IMR-90 (cell line): ENCODE data around the gene SLC6A3. TPM values are rescaled to one million over a fixed set of nuclear protein-coding genes. Genes with fewer than 3 reads are reported as not detected.

Experiments
- ATAC-seq: fragments of 200-7000 bp; cut with Tn5 transposase; 2 replicates; pipeline ENCODE4 v1.9.1; 2020; ENCODE audit warnings: low read depth, mild to moderate bottlenecking, moderate library complexity
- BruUV-seq: library from RNA; stranded (reverse); fragments of 400-500 nt; replicated peaks from 2 replicates; lab custom pipeline; 2021; lab: Mats Ljungman, UMichigan
- CTCF ChIA-PET: fragments of 300-600 bp; formaldehyde crosslinking; extraction: SDS; loops from one replicate; lab custom pipeline; 2021; ENCODE audit warnings: antibody characterized with exemption; lab: Yijun Ruan, JAX
- POLR2A ChIA-PET: fragments of 300-600 bp; sonication (Branson Sonifier 250); formaldehyde crosslinking; loops from one replicate; lab custom pipeline; 2022; ENCODE audit warnings: antibody characterized with exemption; ENCODE audit not compliant: unreplicated experiment; lab: Charles Lee
- DNase-seq: peaks from one replicate; pipeline ENCODE4 v3.0.0; 2013
- H2AFZ ChIP-seq: replicated peaks from 2 replicates; pipeline ENCODE3; 2013; ENCODE audit warnings: low read length, mild to moderate bottlenecking; ENCODE audit not compliant: poor library complexity
- H2AK5ac ChIP-seq: 2 replicates; pipeline ENCODE4 v1.6.1; 2013; ENCODE audit warnings: low read depth, low read length, inconsistent platforms
- H2AK9ac ChIP-seq: replicated peaks from 2 replicates; pipeline ENCODE3; 2013; ENCODE audit warnings: mild to moderate bottlenecking, low read depth, low read length, moderate library complexity; ENCODE audit not compliant: poor library complexity
- H2BK120ac ChIP-seq: 2 replicates; pipeline ENCODE4 v1.6.1; 2013; ENCODE audit warnings: low read depth, low read length, inconsistent platforms
- H2BK15ac ChIP-seq: 3 replicates; pipeline ENCODE4 v1.6.1; 2013; ENCODE audit warnings: low read depth, low read length, inconsistent platforms
- H2BK20ac ChIP-seq: 2 replicates; pipeline ENCODE4 v1.6.1; 2013; ENCODE audit warnings: low read depth, mild to moderate bottlenecking, inconsistent platforms, low read length, moderate library complexity
- H2BK5ac ChIP-seq: 2 replicates; pipeline ENCODE4 v1.6.1; 2013; ENCODE audit warnings: mild to moderate bottlenecking, low read depth, low read length, inconsistent platforms; ENCODE audit not compliant: poor library complexity, severe bottlenecking
- H3K14ac ChIP-seq: replicated peaks from 2 replicates; pipeline ENCODE4 v1.6.1; 2013; ENCODE audit warnings: low read depth, low read length, inconsistent platforms
- H3K18ac ChIP-seq: 2 replicates; pipeline ENCODE4 v1.6.1; 2013; ENCODE audit warnings: low read depth, low read length, control low read depth
- H3K23ac ChIP-seq: 2 replicates; pipeline ENCODE4 v1.6.1; 2013; ENCODE audit warnings: low read depth, low read length, inconsistent platforms
- H3K27ac ChIP-seq: 2 replicates; pipeline ENCODE4 v1.5.1; 2013; ENCODE audit warnings: mild to moderate bottlenecking, control low read depth, low read length; ENCODE audit not compliant: insufficient read depth
- H3K27me3 ChIP-seq: 2 replicates; pipeline ENCODE4 v1.6.1; 2013; ENCODE audit warnings: low read length; ENCODE audit not compliant: control insufficient read depth, insufficient read depth
- H3K36me3 ChIP-seq: 2 replicates; pipeline ENCODE4 v1.6.1; 2013; ENCODE audit warnings: low read length, mixed read lengths; ENCODE audit not compliant: control insufficient read depth, insufficient read depth
- H3K4ac ChIP-seq: 2 replicates; pipeline ENCODE4 v1.6.1; 2013; ENCODE audit warnings: low read depth, low read length, inconsistent platforms
- H3K4me1 ChIP-seq: 2 replicates; pipeline ENCODE4 v1.6.1; 2013; ENCODE audit warnings: low read length, mixed read lengths; ENCODE audit not compliant: control insufficient read depth, insufficient read depth
- H3K4me2 ChIP-seq: 2 replicates; pipeline ENCODE4 v1.6.1; 2013; ENCODE audit warnings: low read depth, mild to moderate bottlenecking, control low read depth, low read length, moderate library complexity
- H3K4me3 ChIP-seq: 2 replicates; pipeline ENCODE4 v1.5.1; 2013; ENCODE audit warnings: low read depth, mild to moderate bottlenecking, control low read depth, low read length, moderate library complexity; ENCODE audit not compliant: insufficient read depth
- H3K56ac ChIP-seq: 2 replicates; pipeline ENCODE4 v1.6.1; 2013; ENCODE audit warnings: low read length, inconsistent platforms; ENCODE audit not compliant: insufficient read depth; ENCODE audit errors: extremely low read depth
- H3K79me1 ChIP-seq, 2 experiments: 2 replicates each; pipeline ENCODE4 v1.6.1; 2013; ENCODE audit warnings: low read length in 2 of 2, inconsistent platforms in 1 of 2, low read depth in 1 of 2
- H3K9ac ChIP-seq: 2 replicates; pipeline ENCODE4 v1.6.1; 2013; ENCODE audit warnings: low read depth, low read length, control low read depth
- H3K9me1 ChIP-seq: 2 replicates; pipeline ENCODE4 v1.6.1; 2013; ENCODE audit warnings: low read length, inconsistent platforms; ENCODE audit not compliant: insufficient read depth
- H3K9me3 ChIP-seq: 2 replicates; pipeline ENCODE4 v1.6.1; 2013; ENCODE audit warnings: low read length; ENCODE audit not compliant: control insufficient read depth, insufficient read depth
- H4K20me1 ChIP-seq: 2 replicates; pipeline ENCODE4 v1.6.1; 2013; ENCODE audit warnings: low read length, inconsistent platforms; ENCODE audit not compliant: insufficient read depth
- H4K5ac ChIP-seq: 2 replicates; pipeline ENCODE4 v1.6.1; 2013; ENCODE audit warnings: mild to moderate bottlenecking, low read depth, low read length, control low read depth
- H4K8ac ChIP-seq, 2 experiments: 2 replicates each; pipeline ENCODE4 v1.6.1; 2013; ENCODE audit warnings: low read depth in 2 of 2, low read length in 2 of 2, control low read depth in 1 of 2, inconsistent platforms in 1 of 2
- H4K91ac ChIP-seq: 2 replicates; pipeline ENCODE4 v1.6.1; 2013; ENCODE audit warnings: low read depth, low read length, inconsistent platforms; ENCODE audit not compliant: insufficient read depth
- CEBPB ChIP-seq: IDR thresholded peaks from 2 replicates; pipeline ENCODE4 v1.6.1; 2012; ENCODE audit warnings: low read depth, low read length, improper control_type of control experiment
- ELK1 ChIP-seq: fragments of 150-350 bp; IDR thresholded peaks from 2 replicates; pipeline ENCODE4 v1.6.1; 2016; ENCODE audit warnings: low read depth, mild to moderate bottlenecking, low read length, moderate library complexity, borderline replicate concordance
- FOS ChIP-seq: fragments of 150-350 bp; IDR thresholded peaks from 2 replicates; pipeline ENCODE4 v1.6.1; 2016; ENCODE audit warnings: low read depth, low read length
- RAD21 ChIP-seq: IDR thresholded peaks from 2 replicates; pipeline ENCODE4 v1.6.1; 2012; ENCODE audit warnings: low read length, improper control_type of control experiment
- RCOR1 ChIP-seq: IDR thresholded peaks from 2 replicates; pipeline ENCODE4 v1.6.1; 2012; ENCODE audit warnings: mild to moderate bottlenecking, low read length, improper control_type of control experiment; ENCODE audit not compliant: insufficient replicate concordance
- SMC3 ChIP-seq: fragments of 150-350 bp; IDR thresholded peaks from 2 replicates; pipeline ENCODE4 v1.6.1; 2016; ENCODE audit warnings: low read depth, mild to moderate bottlenecking, antibody characterized with exemption, low read length, moderate library complexity
- WGBS, 2 experiments: methylation state at CpG; one replicate each; pipeline versions ENCODE4 v1.1.5 to v1.1.7; 2013; ENCODE audit warnings: missing lambda C conversion rate in 2 of 2; ENCODE audit not compliant: insufficient read length in 1 of 2; ENCODE audit errors: extremely low coverage in 2 of 2; 5-methylcytosine and 5-hydroxymethylcytosine counted together
- dilution Hi-C: fragments of 300-500 bp; cut with HindIII; formaldehyde crosslinking; loops from one replicate; pipeline ENCODE4 v1.14.3; 2018; ENCODE audit warnings: low sequenced_read_pairs; ENCODE audit not compliant: unreplicated experiment
- in situ Hi-C: fragments of 300-500 bp; cut with MboI; formaldehyde crosslinking; loops from 3 replicates; pipeline ENCODE4 v1.14.3; 2019; ENCODE audit warnings: low sequenced_read_pairs, inconsistent platforms, mixed read lengths
- intact Hi-C: fragments of 100-400 bp; cut with micrococcal nuclease; formaldehyde crosslinking; loops from 2 replicates; pipeline ENCODE4 v1.10.0; 2022
- polyA plus RNA-seq, 3 experiments: library from polyadenylated mRNA; depleted of rRNA; stranded (reverse); fragments of >200 nt; gene quantifications; 2 replicates each; pipeline ENCODE4 v1.2.3, GENCODE V29; 2012; ENCODE audit warnings: low replicate concordance in 1 of 3
- total RNA-seq: library from RNA; depleted of rRNA; stranded (reverse); fragments of >200 nt; gene quantifications from 2 replicates; pipeline ENCODE4 v1.2.3, GENCODE V29; 2012
- TF ChIP-seq, protein P1 (sequence below): conservative IDR thresholded peaks from 2 replicates; pipeline ENCODE4 v1.5.1; 2012; ENCODE audit warnings: mild to moderate bottlenecking, low read depth, low read length, improper control_type of control experiment

Gene SLC6A3
- total and polyA plus RNA-seq, 2 of the 4 experiments (the other 2 are of a cell fraction): not detected

GRCh38 chr5:1436036-1436435 is 9.2 kb downstream of the SLC6A3 start:
- intact Hi-C loops: no loop called here

More at GRCh38 chr5:1436036-1436435, 9.2 kb downstream of the SLC6A3 start:
- 73% methylated on average over 3 of the region's 10 CpGs; no CpG with 5 or more reads in 1 of the 2 experiments for WGBS, 2 experiments
- H2AFZ ChIP-seq: no peak overlapping the region
- no peak overlapping the region for H3K23ac ChIP-seq
- H3K9me3 ChIP-seq: peaks cover 14% of the 10 kb centered on the region
- no peak overlapping the region for H3K4me3 ChIP-seq
- H4K8ac ChIP-seq: no peak overlapping the region
- no peak overlapping the region for H3K4ac ChIP-seq
- H2BK15ac ChIP-seq: no peak overlapping the region
- no peaks in the 10 kb centered on the region for H4K20me1 ChIP-seq
- H3K9ac ChIP-seq: no peak overlapping the region
- no peak overlapping the region for H4K5ac ChIP-seq
- ChIA-PET POLR2A (no interaction called here), CTCF (no interaction called here)
- H2AK5ac ChIP-seq: no peak overlapping the region
- no peak overlapping the region for H4K91ac ChIP-seq
- H2BK20ac ChIP-seq: no peak overlapping the region
- H2BK5ac ChIP-seq: no peak overlapping the region
- H3K27me3 ChIP-seq: peaks cover 3% of the 10 kb centered on the region
- ATAC-seq (no peak), DNase-seq (no peak)
- no peaks in the 10 kb centered on the region for H3K36me3 ChIP-seq
- no peak overlapping the region for H3K14ac ChIP-seq
- no peak overlapping the region for H3K27ac ChIP-seq
- H3K56ac ChIP-seq: no peak overlapping the region
- no peaks in the 10 kb centered on the region for H3K9me1 ChIP-seq
- in situ Hi-C loops (no loop called here), dilution Hi-C loops (no loop called here)
- no peak overlapping the region for H3K18ac ChIP-seq
- no peak overlapping the region for H2BK120ac ChIP-seq
- no peak overlapping the region for H3K4me2 ChIP-seq
- TF ChIP-seq CEBPB (no peak), FOS (no peak), RCOR1 (no peak), SMC3 (no peak), ELK1 (no peak), RAD21 (no peak)
- TF ChIP-seq, protein P1, sequence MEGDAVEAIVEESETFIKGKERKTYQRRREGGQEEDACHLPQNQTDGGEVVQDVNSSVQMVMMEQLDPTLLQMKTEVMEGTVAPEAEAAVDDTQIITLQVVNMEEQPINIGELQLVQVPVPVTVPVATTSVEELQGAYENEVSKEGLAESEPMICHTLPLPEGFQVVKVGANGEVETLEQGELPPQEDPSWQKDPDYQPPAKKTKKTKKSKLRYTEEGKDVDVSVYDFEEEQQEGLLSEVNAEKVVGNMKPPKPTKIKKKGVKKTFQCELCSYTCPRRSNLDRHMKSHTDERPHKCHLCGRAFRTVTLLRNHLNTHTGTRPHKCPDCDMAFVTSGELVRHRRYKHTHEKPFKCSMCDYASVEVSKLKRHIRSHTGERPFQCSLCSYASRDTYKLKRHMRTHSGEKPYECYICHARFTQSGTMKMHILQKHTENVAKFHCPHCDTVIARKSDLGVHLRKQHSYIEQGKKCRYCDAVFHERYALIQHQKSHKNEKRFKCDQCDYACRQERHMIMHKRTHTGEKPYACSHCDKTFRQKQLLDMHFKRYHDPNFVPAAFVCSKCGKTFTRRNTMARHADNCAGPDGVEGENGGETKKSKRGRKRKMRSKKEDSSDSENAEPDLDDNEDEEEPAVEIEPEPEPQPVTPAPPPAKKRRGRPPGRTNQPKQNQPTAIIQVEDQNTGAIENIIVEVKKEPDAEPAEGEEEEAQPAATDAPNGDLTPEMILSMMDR: no peak
- no peaks in the 10 kb centered on the region; the same call in 1 of the 2 replicates for H3K4me1 ChIP-seq
- no peaks in the 10 kb centered on the region for H3K79me1 ChIP-seq
- H2AK9ac ChIP-seq: no peak overlapping the region
- no TSS peak for BruUV-seq
